Esophagus (tissue), 2 donors: Measurements from ENCODE around the gene TMUB1. TPM values are rescaled to one million over a fixed set of nuclear protein-coding genes. Genes with fewer than 3 reads are reported as not detected.

Experiments
- H3K27ac ChIP-seq, 2 donors: one replicate each; pipeline ENCODE4 v1.5.1; 2013; ENCODE audit warnings: low read depth in 2 of 2, mild to moderate bottlenecking in 2 of 2, inconsistent platforms in 1 of 2, low read length in 1 of 2, moderate library complexity in 1 of 2
- H3K27me3 ChIP-seq, 2 donors: one replicate each; pipeline ENCODE4 v1.6.1; 2013; ENCODE audit warnings: low read length in 2 of 2, control low read depth in 1 of 2, mild to moderate bottlenecking in 1 of 2; ENCODE audit not compliant: insufficient read depth in 2 of 2, control insufficient read depth in 1 of 2
- H3K36me3 ChIP-seq, 2 donors: one replicate each; pipeline ENCODE4 v1.6.1; 2013; ENCODE audit warnings: low read length in 1 of 2; ENCODE audit not compliant: control insufficient read depth in 2 of 2, insufficient read depth in 2 of 2
- H3K4me1 ChIP-seq, 2 donors: one replicate each; pipeline ENCODE4 v1.6.1; 2013; ENCODE audit warnings: low read length in 1 of 2; ENCODE audit not compliant: control insufficient read depth in 2 of 2, insufficient read depth in 2 of 2
- H3K4me3 ChIP-seq, 2 donors: one replicate each; pipeline ENCODE4 v1.5.1; 2013; ENCODE audit warnings: low read length in 2 of 2, mild to moderate bottlenecking in 2 of 2, low read depth in 1 of 2, moderate library complexity in 1 of 2
- H3K9me3 ChIP-seq, 2 donors: one replicate each; pipeline ENCODE4 v1.6.1; 2013; ENCODE audit warnings: mild to moderate bottlenecking in 2 of 2, low read depth in 1 of 2, low read length in 1 of 2, moderate library complexity in 1 of 2; ENCODE audit not compliant: control insufficient read depth in 2 of 2, insufficient read depth in 1 of 2
- WGBS, 2 donors: extraction: QIAGEN DNeasy Blood & Tissue Kit; methylation state at CpG; one replicate each; pipeline ENCODE4 v1.1.7; 2013; 5-methylcytosine and 5-hydroxymethylcytosine counted together
- polyA plus RNA-seq, 2 donors: library from polyadenylated mRNA; stranded (reverse); fragments of 200-250 nt; gene quantifications; one replicate each; pipeline ENCODE4 v1.2.3, GENCODE V29; 2013
- donor health status: healthy with polysubstance abuse.
- donor health status: Bipolar disorder and iron deficiency.

Gene TMUB1
- polyA plus RNA-seq, 2 donors: 33.4 to 64.2 TPM

DNA sequence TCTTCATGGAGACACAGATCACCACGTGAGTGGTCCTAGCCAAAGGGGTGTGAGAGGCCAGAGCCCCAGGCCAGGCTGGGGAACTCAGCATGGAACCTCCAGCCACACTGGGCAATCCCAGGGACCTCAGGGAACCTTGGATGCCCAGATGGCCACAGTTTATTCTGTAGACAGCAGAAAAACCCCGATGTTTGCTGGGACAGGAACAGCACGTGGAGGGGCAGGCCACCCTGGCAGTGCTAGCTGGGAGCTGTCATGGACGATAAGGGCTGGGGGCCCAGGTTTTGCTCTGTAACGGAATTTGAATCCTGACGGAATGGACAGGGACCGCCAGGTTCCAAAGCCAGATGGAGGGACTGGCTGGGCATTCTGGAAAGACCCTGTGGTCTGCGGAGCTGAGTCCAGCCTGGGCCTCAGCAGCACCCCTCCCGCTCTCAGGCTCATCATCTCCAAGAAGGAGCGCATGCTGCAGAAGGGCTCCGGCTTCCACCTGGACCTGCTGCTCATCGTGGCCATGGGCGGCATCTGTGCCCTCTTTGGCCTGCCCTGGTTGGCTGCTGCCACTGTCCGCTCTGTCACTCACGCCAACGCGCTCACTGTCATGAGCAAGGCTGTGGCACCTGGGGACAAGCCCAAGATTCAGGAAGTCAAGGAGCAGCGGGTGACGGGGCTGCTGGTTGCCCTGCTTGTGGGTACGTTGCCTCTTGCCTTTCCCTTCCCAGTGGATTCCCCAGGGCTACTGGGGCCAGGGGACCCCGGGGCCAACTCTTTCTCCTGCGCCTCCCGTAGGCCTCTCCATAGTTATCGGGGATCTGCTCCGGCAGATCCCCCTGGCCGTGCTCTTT, 8.3 kb downstream of the TMUB1 start:
- H3K4me1 ChIP-seq: peaks cover 6 to 8% of the 10 kb centered on the region in 2 donors
- no peak overlapping the region for H3K27ac ChIP-seq
- H3K36me3 ChIP-seq: peaks cover 6 to 53% of the 10 kb centered on the region in 2 donors
- WGBS, 2 donors: 89 to 90% methylated on average over 25 to 26 of the region's 26 CpGs
- H3K9me3 ChIP-seq: no peaks in the 10 kb centered on the region
- H3K4me3 ChIP-seq: no peak overlapping the region
- no peaks in the 10 kb centered on the region for H3K27me3 ChIP-seq

DNA sequence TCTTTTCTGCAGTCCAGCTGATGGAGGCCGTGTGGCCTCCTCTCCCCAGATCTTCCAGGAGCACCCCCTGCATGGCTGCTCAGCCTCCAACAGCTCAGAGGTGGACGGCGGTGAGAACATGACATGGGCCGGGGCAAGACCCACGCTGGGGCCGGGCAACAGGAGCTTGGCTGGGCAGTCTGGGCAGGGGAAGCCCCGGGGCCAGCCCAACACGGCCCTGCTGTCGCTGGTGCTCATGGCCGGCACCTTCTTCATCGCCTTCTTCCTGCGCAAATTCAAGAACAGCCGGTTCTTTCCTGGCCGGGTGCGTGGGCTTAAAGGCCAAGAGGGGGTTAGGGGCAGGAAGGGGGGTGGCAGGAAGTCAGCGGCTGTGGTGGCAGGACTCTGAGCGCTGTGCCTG, 9.3 kb downstream of the TMUB1 start:
- peaks cover 6 to 61% of the 10 kb centered on the region in 2 donors for H3K36me3 ChIP-seq

DNA sequence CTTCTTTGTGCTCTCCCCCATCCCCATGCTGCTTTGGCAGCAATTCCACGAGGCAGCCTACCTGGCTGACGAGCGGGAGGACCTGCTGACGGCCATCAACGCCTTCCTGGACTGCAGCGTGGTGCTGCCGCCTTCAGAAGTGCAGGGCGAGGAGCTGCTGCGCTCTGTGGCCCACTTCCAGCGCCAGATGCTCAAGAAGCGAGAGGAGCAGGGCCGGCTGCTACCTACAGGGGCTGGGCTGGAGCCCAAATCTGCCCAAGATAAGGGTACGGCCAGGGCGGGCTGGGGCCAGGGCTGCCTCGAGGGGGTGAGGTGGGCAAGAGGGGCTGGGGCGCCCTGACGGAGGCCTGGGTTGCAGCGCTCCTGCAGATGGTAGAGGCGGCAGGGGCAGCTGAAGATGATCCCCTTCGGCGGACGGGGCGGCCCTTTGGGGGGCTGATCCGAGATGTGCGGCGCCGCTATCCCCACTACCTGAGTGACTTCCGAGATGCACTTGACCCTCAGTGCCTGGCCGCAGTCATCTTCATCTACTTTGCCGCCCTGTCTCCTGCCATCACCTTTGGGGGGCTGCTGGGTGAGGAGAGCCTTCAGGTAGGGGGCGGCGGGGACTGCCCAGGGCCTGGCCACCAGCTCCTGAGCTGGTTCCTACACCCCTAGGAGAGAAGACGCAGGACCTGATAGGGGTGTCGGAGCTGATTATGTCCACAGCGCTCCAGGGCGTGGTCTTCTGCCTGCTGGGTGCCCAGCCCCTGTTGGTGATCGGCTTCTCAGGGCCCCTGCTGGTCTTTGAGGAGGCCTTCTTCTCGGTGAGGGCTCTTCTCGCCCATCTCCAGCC, 12.0 kb downstream of the TMUB1 start:
- Histone ChIP-seq H3K27me3 (no peaks in the 10 kb centered on the region), H3K4me1 (no peaks in the 10 kb centered on the region), H3K4me3 (no peak overlapping the region), H3K27ac (no peak overlapping the region), H3K9me3 (no peaks in the 10 kb centered on the region), H3K36me3 (peaks cover 9 to 67% of the 10 kb centered on the region in 2 donors)
- WGBS, 2 donors: 92 to 93% methylated on average over 35 to 39 of the region's 39 CpGs

More for the DNA sequence above, 9.3 kb downstream of the TMUB1 start:
- Histone ChIP-seq H3K4me1 (peaks cover 0 to 2% of the 10 kb centered on the region in 2 donors), H3K4me3 (no peak overlapping the region), H3K27me3 (no peaks in the 10 kb centered on the region), H3K9me3 (no peaks in the 10 kb centered on the region), H3K27ac (no peak overlapping the region)
- WGBS, 2 donors: 83 to 88% methylated on average over 17 of the region's 17 CpGs

DNA sequence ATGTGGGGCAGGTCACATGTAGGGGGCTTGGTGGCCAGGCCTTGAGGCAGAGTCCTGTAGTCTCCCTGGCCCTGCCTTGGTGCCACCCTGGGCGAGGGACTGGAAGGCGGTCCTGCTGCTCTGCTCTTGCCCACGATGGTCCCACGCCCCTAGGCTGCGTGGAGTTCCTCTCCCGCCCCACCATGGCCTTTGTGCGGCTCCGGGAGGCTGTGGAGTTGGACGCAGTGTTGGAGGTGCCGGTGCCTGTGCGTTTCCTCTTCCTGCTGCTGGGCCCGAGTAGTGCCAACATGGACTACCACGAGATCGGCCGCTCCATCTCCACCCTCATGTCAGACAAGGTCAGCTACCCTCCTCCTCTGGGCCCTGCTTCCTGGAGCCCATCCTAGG, 12.7 kb downstream of the TMUB1 start:
- Histone ChIP-seq H3K27ac (no peak overlapping the region), H3K9me3 (no peaks in the 10 kb centered on the region), H3K36me3 (peaks cover 5 to 66% of the 10 kb centered on the region in 2 donors), H3K4me3 (no peak overlapping the region), H3K4me1 (no peaks in the 10 kb centered on the region), H3K27me3 (no peaks in the 10 kb centered on the region)
- WGBS, 2 donors: 92 to 96% methylated on average over 15 of the region's 15 CpGs

DNA sequence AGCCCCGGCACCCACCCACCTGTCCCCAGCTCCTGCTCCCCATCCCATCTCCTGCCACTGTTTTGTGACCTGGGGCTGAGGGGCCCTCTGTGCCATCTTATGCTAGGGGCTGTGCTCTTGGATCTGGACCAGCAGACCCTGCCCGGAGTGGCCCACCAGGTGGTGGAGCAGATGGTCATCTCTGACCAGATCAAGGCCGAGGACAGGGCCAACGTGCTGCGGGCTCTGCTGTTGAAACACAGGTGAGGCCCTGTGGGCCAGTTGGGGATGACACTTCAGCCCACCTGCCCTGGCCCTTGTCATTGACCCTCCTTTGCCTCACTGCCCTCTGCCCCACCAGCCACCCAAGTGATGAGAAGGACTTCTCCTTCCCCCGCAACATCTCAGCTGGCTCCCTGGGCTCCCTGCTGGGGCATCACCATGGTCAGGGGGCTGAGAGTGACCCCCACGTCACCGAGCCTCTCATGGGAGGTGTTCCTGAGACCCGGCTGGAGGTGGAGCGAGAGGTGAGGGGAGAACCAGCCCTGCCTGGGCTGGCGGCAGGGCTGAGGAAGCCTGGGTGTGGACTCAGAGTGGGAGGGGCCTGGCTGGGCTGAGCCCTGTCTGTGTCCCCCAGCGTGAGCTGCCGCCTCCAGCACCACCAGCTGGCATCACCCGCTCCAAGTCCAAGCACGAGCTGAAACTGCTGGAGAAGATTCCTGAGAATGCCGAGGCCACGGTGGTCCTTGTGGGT, 13.3 kb downstream of the TMUB1 start:
- 85 to 89% methylated on average over 13 to 17 of the region's 17 CpGs for WGBS, 2 donors
- H3K9me3 ChIP-seq: no peaks in the 10 kb centered on the region
- H3K27me3 ChIP-seq: no peaks in the 10 kb centered on the region
- H3K4me1 ChIP-seq: no peaks in the 10 kb centered on the region
- H3K36me3 ChIP-seq: peaks cover 3 to 66% of the 10 kb centered on the region in 2 donors
- no peak overlapping the region for H3K4me3 ChIP-seq
- no peak overlapping the region for H3K27ac ChIP-seq

DNA sequence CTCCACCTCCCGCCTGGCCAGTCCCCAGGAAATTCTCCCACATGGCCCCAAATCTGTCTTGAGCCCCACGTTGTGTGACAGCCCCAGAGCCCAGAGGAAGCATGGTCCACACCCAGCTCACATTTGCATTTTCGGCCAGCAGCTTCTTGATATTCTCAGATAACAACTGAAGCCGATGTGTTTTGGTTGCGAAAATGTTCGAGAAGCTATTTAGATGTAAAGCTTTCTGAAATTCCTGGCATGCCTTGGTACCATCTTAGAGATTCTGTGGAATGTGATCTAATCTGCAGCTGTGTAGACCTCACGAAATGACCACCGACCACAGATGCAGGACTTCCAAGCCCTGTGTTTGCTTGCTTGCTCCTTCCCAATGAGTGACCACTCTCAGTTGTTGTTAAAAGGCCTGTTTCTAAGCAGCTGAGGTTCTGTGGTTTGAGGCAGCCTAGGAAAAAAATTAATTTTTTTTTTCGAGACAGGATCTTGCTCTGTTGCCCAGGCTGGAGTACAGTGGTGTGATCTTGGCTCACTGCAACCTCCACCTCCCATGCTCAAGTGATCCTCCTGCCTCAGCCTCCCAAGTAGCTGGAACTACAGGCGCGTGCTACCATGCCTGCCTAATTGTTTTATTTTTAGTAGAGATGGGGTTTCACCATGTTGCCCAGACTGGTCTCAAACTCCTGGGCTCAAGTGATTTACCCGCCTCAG, 15.1 kb downstream of the TMUB1 start:
- Histone ChIP-seq H3K27me3 (no peaks in the 10 kb centered on the region), H3K9me3 (no peaks in the 10 kb centered on the region), H3K4me1 (peaks cover 0 to 2% of the 10 kb centered on the region in 2 donors), H3K27ac (no peak overlapping the region), H3K36me3 (peaks cover 3 to 66% of the 10 kb centered on the region in 2 donors), H3K4me3 (no peak overlapping the region)
- 89 to 90% methylated on average over 12 of the region's 12 CpGs for WGBS, 2 donors

DNA sequence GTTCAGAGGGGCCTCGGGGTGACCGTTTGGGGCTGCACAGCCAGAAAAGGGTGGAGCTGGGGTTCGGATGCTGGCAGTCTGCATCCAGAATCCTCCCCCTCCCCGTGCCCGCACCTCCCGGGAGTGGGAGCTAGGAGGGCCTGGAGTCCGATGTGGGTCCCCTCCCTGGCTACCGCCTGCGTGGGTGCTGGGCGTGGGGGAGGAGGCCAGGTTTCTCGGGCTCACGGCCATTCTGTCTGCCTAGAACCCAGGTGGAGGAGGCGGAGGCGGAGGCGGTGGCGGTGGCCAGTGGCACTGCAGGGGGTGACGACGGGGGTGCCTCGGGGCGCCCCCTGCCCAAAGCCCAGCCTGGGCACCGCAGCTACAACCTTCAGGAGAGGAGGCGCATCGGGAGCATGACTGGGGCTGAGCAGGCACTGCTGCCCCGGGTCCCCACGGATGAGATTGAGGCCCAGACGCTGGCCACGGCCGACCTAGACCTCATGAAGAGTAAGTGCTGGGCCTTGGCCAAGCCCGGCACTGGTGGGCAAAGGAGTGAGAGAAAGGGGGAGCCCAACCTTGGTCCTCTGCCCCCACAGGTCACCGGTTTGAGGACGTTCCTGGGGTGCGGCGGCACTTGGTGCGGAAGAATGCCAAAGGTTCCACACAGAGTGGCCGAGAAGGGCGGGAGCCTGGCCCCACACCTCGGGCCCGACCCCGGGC, 16.9 kb downstream of the TMUB1 start:
- Histone ChIP-seq H3K9me3 (no peaks in the 10 kb centered on the region), H3K36me3 (peaks cover 3 to 61% of the 10 kb centered on the region in 2 donors), H3K27ac (no peak overlapping the region), H3K27me3 (no peaks in the 10 kb centered on the region), H3K4me1 (peaks cover 6 to 14% of the 10 kb centered on the region in 2 donors), H3K4me3 (no peak overlapping the region)
- 90 to 92% methylated on average over 38 to 39 of the region's 39 CpGs for WGBS, 2 donors

DNA sequence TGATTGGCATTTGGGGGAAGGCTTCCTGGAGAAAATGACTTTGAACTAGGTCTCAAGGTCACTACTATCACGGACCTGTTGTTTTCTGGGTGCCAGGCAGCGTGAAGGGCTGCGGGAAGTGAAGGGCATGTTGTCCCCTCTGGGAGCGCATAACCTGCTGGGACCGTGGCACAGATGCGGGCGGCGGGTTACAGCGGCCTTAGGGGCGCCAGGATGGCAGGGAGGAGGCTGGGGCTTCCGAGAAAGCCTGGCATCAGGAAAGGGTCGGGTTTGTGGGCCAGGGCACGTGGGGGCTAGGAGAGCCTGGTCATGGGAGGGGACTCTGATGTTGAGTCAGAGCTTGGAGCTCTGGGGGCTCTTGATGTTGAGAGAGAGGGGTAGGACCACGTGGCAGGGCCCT, 17.8 kb downstream of the TMUB1 start:
- Histone ChIP-seq H3K4me1 (peaks cover 11 to 21% of the 10 kb centered on the region in 2 donors), H3K27me3 (no peaks in the 10 kb centered on the region), H3K36me3 (peaks cover 3 to 52% of the 10 kb centered on the region in 2 donors), H3K9me3 (no peaks in the 10 kb centered on the region), H3K27ac (no peak overlapping the region), H3K4me3 (no peak overlapping the region)
- 80 to 88% methylated on average over 14 of the region's 14 CpGs for WGBS, 2 donors
